Activated T-helper 9 cell treated with anti-CD3 and anti-CD28 coated beads, Interleukin-2, amount 50 U/mL, for 16 hours (primary cell): ENCODE data around the gene INSIG2.

Source experiments
- DNase-seq: peaks from one replicate; pipeline ENCODE4 v3.0.0-alpha.2; 2020; ENCODE audit warnings: low read depth

The INSIG2 gene

GRCh38 chr2:118098307-118099030 is 10.2 kb downstream of the INSIG2 start:
- no peak for DNase-seq

DNA sequence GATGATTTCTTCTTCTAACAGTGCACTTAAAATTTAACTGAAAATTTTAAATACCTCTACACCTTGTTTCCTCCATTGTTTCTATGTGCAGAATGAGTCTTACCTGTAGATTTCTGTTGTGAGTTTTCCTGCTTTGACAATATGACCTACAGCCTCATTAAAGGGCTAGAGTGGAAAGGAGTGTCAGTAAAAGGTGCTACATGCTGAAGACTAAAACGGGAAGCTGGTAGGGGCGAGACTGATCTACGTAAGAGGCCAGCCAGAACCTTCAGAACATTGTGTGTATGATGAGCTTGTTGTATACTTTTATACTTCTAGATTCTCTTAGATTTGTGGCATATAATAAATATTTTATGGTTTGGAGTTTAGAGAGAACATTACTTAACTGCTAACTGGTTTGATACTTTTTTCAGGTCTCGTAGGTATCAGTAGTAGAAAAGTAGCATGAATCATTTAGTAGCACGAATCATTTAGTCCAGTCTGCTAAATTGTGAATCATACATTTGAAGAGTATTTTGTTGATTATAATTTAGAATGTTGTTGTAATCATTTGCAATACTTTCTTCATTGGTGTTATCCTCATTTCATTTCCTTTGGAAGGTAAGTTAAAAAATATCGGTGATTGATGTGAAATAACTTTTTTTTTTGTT is 14.3 kb downstream of the INSIG2 start:
- DNase-seq = no peak

- DNase-seq = no peak
Observed at GRCh38 chr2:118103951-118104940, 16.0 kb downstream of the INSIG2 start.

DNA sequence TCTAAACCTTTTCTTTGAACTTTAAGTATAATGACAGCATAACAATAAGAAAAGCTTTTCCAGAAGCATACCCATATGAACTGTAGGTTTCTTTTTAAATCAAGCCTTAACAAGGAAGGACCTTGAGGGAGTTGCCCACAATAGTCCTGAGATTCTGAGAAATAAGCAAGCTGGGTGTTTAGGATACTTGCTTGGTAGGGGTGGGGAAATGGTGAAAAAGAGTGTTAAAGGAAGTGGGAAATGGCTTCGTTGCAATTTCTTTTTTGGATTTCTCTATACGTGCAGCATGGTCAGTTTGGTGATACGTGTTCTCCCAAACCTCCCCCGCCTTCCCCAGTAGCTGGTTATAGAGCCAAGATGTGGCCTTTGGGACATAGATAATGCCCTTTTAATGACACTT is 17.2 kb downstream of the INSIG2 start:
- DNase-seq = no peak

DNA sequence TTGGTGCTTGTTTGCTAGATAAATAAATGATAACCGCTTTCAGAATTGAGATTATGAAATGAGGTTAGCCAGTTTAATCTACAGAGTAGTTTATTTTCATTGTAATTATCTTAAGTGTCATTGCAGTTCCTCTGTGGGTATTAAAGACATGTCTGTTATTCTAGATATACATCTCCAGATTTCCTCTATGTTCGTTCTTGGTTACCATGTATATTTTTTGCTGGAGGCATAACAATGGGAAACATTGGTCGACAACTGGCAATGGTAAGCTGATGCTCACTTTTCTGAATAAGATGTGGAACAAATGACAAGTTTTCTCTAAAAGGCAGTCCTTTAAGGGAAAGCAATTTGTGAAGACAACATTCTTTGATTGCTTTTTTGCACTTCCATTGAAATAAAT is 18.7 kb downstream of the INSIG2 start:
- DNase-seq = no peak

DNA sequence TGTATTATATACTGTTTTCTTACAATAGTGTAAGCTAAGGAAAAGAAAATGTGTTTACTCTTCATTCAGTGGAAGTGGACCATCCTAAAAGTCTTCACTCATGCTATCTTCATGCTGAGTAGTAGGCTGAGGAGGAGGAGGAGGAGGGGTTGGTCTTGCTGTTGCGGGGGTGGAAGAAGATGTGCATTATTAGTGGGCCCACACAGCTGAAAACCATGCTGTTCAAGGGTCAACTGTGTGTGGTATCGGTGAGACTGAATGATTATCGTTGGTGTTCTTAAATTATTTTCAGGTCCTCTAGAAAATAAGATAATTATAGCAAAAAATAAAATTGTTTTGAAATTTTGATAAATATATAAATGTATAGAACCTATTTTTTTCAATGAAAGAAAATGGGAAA is 22.0 kb downstream of the INSIG2 start:
- no peak for DNase-seq

GRCh38 chr2:118110991-118111390 is 22.7 kb downstream of the INSIG2 start:
- DNase-seq = no peak

DNA sequence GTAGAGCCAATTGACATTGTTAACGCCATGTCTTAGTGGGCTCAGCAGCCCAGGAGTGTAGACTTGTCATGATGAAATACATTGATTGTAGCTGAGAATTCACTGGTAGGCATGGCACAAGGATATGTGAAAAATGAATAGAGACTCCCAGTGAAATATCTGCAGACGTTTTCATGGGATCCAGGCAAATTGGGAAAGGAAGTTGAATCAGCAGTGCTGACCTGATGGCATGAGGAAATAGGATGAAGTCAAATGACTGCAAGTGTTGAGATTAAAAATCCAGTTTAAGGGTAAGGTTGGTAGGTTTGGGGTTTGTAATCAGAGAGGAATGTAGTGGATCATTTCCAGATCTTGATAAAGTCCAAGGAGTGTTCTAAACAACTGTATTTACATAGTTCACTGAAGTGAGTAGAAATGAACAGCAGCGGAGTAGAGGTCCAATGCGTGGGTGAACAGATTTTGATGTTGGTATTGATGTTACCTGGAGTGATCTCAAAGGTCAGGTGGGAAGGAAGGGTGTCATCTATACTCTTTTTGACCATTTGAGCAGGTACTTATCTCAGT is 24.6 kb downstream of the INSIG2 start:
- DNase-seq = no peak

DNA sequence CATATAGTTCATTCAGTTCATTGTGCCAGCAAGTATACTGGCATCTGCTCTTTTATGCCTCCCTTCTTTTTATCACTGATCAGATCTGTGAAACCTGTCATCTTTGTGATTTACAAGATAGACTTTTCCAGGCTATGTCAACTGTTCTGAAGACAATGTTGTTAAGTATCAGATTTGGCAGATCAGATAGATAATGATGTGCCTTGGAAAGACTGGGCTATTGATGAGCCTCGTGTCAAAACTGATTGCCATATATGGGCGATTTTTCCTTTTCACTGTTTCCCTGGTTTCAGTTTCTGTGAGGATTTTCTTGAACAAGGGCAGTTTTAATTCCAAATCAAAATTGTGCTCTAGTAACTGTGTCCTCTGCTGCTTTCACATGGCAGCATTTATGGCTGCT is 26.6 kb downstream of the INSIG2 start:
- DNase-seq = no peak

GRCh38 chr2:118115761-118116160 is 27.5 kb downstream of the INSIG2 start:
- no peak for DNase-seq

- no peak for DNase-seq
Observed at GRCh38 chr2:118118479-118118878, 30.2 kb downstream of the INSIG2 start.

DNA sequence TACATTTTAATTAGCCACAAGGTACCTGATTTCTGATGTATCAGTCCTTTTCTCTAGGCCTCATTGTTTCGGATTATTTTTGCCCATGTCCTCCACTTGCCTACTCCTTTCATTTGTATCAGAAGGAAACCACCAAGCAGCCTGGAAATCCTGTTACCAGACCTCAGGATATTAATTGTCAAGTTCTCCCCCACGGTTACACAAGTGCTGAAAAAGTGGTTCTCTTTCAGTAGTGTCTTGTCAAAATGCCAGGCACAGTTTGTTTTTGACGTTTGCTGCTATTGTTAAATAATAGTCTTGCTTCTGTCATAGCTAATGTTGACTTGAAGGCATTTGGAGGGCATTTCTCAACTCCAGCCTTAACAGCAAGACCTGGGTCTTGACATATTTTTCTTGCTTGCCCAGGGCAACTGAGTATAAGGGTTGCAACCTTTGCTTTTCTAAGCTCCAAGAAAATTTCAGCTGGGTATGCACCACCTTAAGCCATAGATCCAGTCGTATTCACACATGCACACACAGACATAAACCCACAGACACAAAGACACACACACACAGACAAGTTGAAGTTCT is 31.0 kb downstream of the INSIG2 start:
- DNase-seq = no peak

- DNase-seq = no peak
Observed at GRCh38 chr2:118119761-118120400, 31.6 kb downstream of the INSIG2 start.

DNA sequence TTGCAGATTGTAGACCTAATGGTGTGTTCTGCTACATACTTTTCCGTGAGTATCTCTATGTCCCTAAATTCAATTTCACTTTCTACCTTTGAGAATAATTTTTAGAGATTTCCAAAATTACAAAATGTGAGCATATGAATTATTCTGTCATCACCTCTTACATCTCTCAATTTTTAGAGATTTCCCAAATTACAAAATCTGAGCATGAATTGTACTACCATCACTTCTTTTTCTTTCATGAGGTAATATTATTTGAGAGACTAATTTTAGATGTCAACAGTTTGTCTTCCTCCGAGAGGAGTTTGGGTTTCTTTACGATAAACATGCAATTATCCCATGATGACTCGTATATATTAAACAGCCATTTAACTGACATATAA is 32.1 kb downstream of the INSIG2 start:
- DNase-seq = no peak

DNA sequence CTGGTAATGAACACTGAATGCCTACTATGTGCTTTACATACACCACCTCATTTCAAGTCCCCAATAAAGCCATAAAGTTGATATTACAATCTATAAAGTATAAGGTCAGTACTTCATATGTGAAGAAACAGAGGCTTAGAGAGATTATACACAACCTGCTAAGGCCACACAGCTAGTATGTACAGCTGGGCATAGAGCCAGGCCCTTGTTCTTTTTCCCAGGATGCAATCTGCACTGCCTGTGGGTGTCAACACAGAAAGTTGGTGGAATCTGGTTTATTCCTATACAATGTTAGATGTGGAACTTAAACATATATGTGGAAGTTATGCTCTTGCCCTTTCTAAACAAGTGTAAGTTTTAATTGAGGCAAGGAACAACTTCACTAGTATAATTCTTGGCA is 32.8 kb downstream of the INSIG2 start:
- no peak for DNase-seq

DNA sequence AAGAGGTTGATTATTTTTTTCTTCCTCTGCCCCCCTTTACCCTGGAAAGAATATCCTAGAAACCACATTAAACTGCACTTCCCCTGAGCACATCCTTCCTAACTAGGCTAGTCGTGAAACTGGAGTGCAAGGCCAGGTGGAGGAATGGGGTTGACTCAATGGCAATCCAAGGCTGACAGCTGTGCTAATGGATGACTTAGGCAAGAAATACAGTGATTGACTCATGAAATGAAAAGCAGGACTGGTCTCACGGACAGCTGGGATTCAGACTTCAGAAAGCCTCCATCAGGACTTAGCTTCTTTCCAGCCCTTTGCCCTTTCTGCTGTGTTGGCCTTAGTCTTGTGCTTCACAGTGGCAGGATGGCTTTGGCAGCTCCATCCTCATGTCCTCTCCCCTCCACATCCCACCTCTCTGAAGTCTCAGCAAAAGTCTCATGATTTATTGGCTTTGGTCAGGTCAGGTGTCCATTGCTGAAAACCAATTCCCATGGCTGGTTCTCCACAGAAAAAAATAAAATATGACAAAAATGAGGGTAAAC is 33.8 kb downstream of the INSIG2 start:
- DNase-seq = no peak

DNA sequence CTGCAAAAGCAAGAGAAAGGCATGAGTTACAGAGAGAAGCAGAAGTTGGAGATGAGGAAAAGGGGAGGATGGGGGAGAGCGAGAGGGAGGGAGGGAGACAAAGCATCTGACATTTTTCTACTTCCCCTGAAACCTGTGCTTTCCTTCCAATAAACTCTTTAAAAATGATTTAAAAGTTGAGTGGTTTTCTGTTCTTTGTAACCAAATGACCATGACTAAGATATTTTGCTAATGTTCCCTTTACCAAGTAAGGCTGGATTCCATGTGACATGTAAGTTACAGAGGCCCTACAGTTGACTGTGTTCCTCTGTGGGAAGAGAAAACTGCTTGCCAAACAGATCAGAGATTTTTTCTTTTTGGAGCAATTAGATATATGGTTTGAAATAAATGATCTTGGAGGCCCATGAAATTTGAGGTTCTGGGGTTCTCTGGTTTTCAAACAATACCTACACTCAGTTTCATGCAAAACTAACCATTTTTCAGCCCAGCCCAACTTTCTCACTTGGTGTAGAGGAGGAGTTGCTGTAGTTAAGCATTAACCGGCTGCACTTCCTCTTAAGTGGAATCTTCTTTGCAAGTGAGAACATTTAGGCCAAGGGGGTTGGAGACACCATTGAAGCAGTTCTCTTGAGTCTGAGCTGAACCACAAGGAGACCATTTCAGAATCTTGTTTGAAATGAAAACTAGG is 34.5 kb downstream of the INSIG2 start:
- DNase-seq = no peak

GRCh38 chr2:118123561-118124232 is 35.4 kb downstream of the INSIG2 start:
- no peak for DNase-seq

- DNase-seq = no peak
Observed at GRCh38 chr2:118124288-118124891, 36.1 kb downstream of the INSIG2 start.

GRCh38 chr2:118127250-118127649 is 39.0 kb downstream of the INSIG2 start:
- DNase-seq = no peak
